PC-3 (cell line): ENCODE results near the gene KMT5B. TPM values are rescaled to one million over a fixed set of nuclear protein-coding genes. Genes with fewer than 3 reads are reported as not detected.
A peak's percentile ranks its signal among the peaks of the same experiment; 100 is the strongest.

Source experiments
- ATAC-seq: fragments of 200-7000 bp; cut with Tn5 transposase; 2 replicates; pipeline ENCODE4 v1.9.1; 2020; ENCODE audit warnings: mild to moderate bottlenecking, moderate library complexity
- BruUV-seq: library from RNA; stranded (reverse); fragments of 400-500 nt; replicated peaks from 2 replicates; lab custom pipeline; 2021; lab: Mats Ljungman, UMichigan
- CTCF ChIA-PET: fragments of 300-600 bp; sonication (Branson Sonifier 250); formaldehyde crosslinking; loops from one replicate; lab custom pipeline; 2022; ENCODE audit warnings: antibody characterized with exemption; lab: Charles Lee
- POLR2A ChIA-PET: fragments of 300-600 bp; sonication (Branson Sonifier 250); formaldehyde crosslinking; loops from one replicate; lab custom pipeline; 2022; ENCODE audit warnings: antibody characterized with exemption; ENCODE audit not compliant: unreplicated experiment; lab: Charles Lee
- DNase-seq: peaks from one replicate; pipeline ENCODE4 v3.0.0-alpha.2; 2015
- H2AFZ ChIP-seq: fragments of 300-600 bp; sonication (generic); 2 replicates; pipeline ENCODE4 v1.6.0; 2016; ENCODE audit warnings: antibody characterized with exemption, low read length
- H3F3A ChIP-seq: fragments of 300-600 bp; sonication (generic); one replicate; pipeline ENCODE4 v1.6.0; 2017; ENCODE audit warnings: antibody characterized with exemption, low read length, control low read depth, mild to moderate bottlenecking; ENCODE audit not compliant: unreplicated experiment
- H3K27ac ChIP-seq: fragments of 300-600 bp; sonication (generic); 2 replicates; pipeline ENCODE4 v1.5.1; 2016; ENCODE audit warnings: mild to moderate bottlenecking, low read length
- H3K27me3 ChIP-seq: fragments of 300-600 bp; sonication (generic); 2 replicates; pipeline ENCODE4 v1.6.1; 2016; ENCODE audit warnings: low read length, mixed read lengths
- H3K36me3 ChIP-seq: fragments of 300-600 bp; sonication (generic); 2 replicates; pipeline ENCODE4 v1.6.1; 2016; ENCODE audit warnings: low read depth, mixed run types, low read length, mixed read lengths
- H3K4me1 ChIP-seq: fragments of 300-600 bp; sonication (generic); 2 replicates; pipeline ENCODE4 v1.5.1; 2016; ENCODE audit warnings: low read length; ENCODE audit not compliant: insufficient read depth
- H3K4me2 ChIP-seq: fragments of 300-600 bp; sonication (generic); 2 replicates; pipeline ENCODE4 v1.6.0; 2016; ENCODE audit warnings: low read length
- H3K4me3 ChIP-seq: fragments of 300-600 bp; sonication (generic); 2 replicates; pipeline ENCODE4 v1.5.1; 2016; ENCODE audit warnings: mild to moderate bottlenecking, low read length, mixed read lengths
- H3K79me2 ChIP-seq: fragments of 300-600 bp; sonication (generic); 2 replicates; pipeline ENCODE4 v1.6.1; 2017; ENCODE audit warnings: low read length, mixed read lengths
- H3K9ac ChIP-seq: fragments of 300-600 bp; sonication (generic); 2 replicates; pipeline ENCODE4 v1.6.0; 2016; ENCODE audit warnings: mild to moderate bottlenecking, low read length
- H3K9me2 ChIP-seq: fragments of 300-600 bp; sonication (generic); replicated peaks from 2 replicates; pipeline ENCODE4 v1.6.1; 2016; ENCODE audit warnings: mixed run types, low read length, mixed read lengths
- H3K9me3 ChIP-seq: fragments of 300-600 bp; sonication (generic); 2 replicates; pipeline ENCODE4 v1.6.1; 2016; ENCODE audit warnings: low read length, mixed read lengths
- H4K20me1 ChIP-seq: fragments of 300-600 bp; sonication (generic); 2 replicates; pipeline ENCODE4 v1.6.1; 2016; ENCODE audit warnings: low read length, mixed read lengths
- CTCF ChIP-seq: fragments of 300-600 bp; sonication (generic); conservative IDR thresholded peaks from 2 replicates; pipeline ENCODE4 v1.5.1; 2017; ENCODE audit warnings: antibody characterized with exemption, low read depth, mild to moderate bottlenecking, low read length
- EZH2 ChIP-seq: fragments of 300-600 bp; sonication (generic); IDR thresholded peaks from one replicate; pipeline ENCODE4 v1.6.1; 2017; ENCODE audit warnings: antibody characterized with exemption, mild to moderate bottlenecking, low read length; ENCODE audit not compliant: unreplicated experiment
- EZH2phosphoT487 ChIP-seq: fragments of 300-600 bp; sonication (generic); IDR thresholded peaks from 2 replicates; pipeline ENCODE4 v1.6.1; 2018; ENCODE audit warnings: mild to moderate bottlenecking, antibody characterized with exemption, low read length, borderline replicate concordance
- intact Hi-C: fragments of 100-400 bp; cut with micrococcal nuclease; formaldehyde crosslinking; loops from 2 replicates; pipeline ENCODE4 v1.9.0; 2023
- total RNA-seq: library from RNA; depleted of rRNA; stranded (reverse); fragments of >200 nt; gene quantifications from 2 replicates; pipeline ENCODE4 v1.2.3, GENCODE V29; 2014

The KMT5B gene
- total RNA-seq, 1 experiment from 2014 or later: 19.0 TPM

- Histone ChIP-seq H3K9me2 (no peaks in the 10 kb centered on the region), H3K4me2 (peak overlapping the region; percentile 33; the same call in 1 of the 2 replicates), H3K27ac (no peak overlapping the region), H3K36me3 (no peaks in the 10 kb centered on the region), H3K9me3 (peaks cover 14% of the 10 kb centered on the region; the same call in 1 of the 2 replicates), H3K9ac (no peak overlapping the region), H3F3A (no peaks in the 10 kb centered on the region), H3K4me1 (peaks cover 25% of the 10 kb centered on the region), H3K79me2 (no peaks in the 10 kb centered on the region), H3K27me3 (no peaks in the 10 kb centered on the region), H2AFZ (peak overlapping the region; percentile 61; the same call in 1 of the 2 replicates), H4K20me1 (no peaks in the 10 kb centered on the region), H3K4me3 (no peak overlapping the region)
- no peak for TF ChIP-seq EZH2
- no peak for TF ChIP-seq CTCF
- TF ChIP-seq EZH2phosphoT487: no peak
- intact Hi-C loops: no loop called here
- ChIA-PET CTCF (no interaction called here), POLR2A (interaction anchor here (0.6 kb wide), 1 partner anchor 1779 kb away, joined by 3 read pairs; no protein-coding TSS in a partner anchor)
- TSS peak; percentile 55 for BruUV-seq
- peak; percentile 73 for DNase-seq
- peak; percentile 68 for ATAC-seq
Observed at GRCh38 chr11:68127714-68128681, 85.1 kb downstream of the KMT5B start.

GRCh38 chr11:68125164-68125563, 87.9 kb downstream of the KMT5B start:
- Histone ChIP-seq H3K27ac (no peak overlapping the region), H2AFZ (no peak overlapping the region), H3K9ac (no peak overlapping the region), H3K4me2 (no peak overlapping the region), H4K20me1 (peaks cover 3% of the 10 kb centered on the region), H3K27me3 (no peaks in the 10 kb centered on the region), H3K36me3 (no peaks in the 10 kb centered on the region), H3K9me2 (no peaks in the 10 kb centered on the region), H3F3A (no peaks in the 10 kb centered on the region), H3K4me3 (no peak overlapping the region), H3K4me1 (peaks cover 40% of the 10 kb centered on the region), H3K79me2 (peaks cover 3% of the 10 kb centered on the region), H3K9me3 (peaks cover 5% of the 10 kb centered on the region; the same call in 1 of the 2 replicates)
- intact Hi-C loops: no loop called here
- CTCF ChIA-PET: no interaction called here
- ATAC-seq: no peak
- DNase-seq: no peak
- no TSS peak for BruUV-seq
- no peak for TF ChIP-seq EZH2
- no peak for TF ChIP-seq CTCF
- TF ChIP-seq EZH2phosphoT487: no peak
- POLR2A ChIA-PET: no interaction called here
